Fibroblast of mammary gland (primary cell): ENCODE data around the gene CDCA8.

Experiments used
- DNase-seq: peaks from one replicate; pipeline ENCODE4 v3.0.0-alpha.2; 2010; ENCODE audit warnings: low read depth
- H3K4me3 ChIP-seq: 2 replicates; pipeline ENCODE4 v1.5.1; 2011; ENCODE audit warnings: low read depth, mild to moderate bottlenecking, low read length, moderate library complexity; ENCODE audit not compliant: control insufficient read depth
- TF ChIP-seq, protein P1 (sequence below): conservative IDR thresholded peaks from 2 replicates; pipeline ENCODE4 v1.5.1; 2011; ENCODE audit warnings: low read depth, low read length, inconsistent platforms; ENCODE audit not compliant: control insufficient read depth, insufficient read depth

Gene CDCA8

DNA sequence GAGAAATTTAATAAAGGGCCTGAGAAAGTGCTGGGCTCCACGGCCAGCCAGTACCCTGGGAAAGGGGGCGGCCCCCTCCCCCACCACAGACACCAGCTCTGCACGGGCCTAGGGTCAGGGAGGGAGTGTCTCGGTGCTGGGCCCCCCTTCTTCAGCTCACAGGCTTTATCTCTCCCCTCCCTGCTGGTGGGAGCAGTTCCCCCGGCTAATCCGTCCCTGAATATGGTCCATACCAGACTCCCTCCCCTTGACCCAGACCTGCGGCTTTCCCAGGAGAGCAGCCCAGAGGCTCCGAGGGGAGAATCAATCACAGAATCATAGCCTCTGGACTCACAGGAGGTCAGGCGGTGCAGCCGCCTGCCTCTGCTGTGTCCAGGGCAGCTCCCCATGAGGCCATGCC lies 31.7 kb upstream of the CDCA8 start:
- DNase-seq: no peak
- H3K4me3 ChIP-seq: no peak overlapping the region
- TF ChIP-seq, protein P1, sequence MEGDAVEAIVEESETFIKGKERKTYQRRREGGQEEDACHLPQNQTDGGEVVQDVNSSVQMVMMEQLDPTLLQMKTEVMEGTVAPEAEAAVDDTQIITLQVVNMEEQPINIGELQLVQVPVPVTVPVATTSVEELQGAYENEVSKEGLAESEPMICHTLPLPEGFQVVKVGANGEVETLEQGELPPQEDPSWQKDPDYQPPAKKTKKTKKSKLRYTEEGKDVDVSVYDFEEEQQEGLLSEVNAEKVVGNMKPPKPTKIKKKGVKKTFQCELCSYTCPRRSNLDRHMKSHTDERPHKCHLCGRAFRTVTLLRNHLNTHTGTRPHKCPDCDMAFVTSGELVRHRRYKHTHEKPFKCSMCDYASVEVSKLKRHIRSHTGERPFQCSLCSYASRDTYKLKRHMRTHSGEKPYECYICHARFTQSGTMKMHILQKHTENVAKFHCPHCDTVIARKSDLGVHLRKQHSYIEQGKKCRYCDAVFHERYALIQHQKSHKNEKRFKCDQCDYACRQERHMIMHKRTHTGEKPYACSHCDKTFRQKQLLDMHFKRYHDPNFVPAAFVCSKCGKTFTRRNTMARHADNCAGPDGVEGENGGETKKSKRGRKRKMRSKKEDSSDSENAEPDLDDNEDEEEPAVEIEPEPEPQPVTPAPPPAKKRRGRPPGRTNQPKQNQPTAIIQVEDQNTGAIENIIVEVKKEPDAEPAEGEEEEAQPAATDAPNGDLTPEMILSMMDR: no peak

DNA sequence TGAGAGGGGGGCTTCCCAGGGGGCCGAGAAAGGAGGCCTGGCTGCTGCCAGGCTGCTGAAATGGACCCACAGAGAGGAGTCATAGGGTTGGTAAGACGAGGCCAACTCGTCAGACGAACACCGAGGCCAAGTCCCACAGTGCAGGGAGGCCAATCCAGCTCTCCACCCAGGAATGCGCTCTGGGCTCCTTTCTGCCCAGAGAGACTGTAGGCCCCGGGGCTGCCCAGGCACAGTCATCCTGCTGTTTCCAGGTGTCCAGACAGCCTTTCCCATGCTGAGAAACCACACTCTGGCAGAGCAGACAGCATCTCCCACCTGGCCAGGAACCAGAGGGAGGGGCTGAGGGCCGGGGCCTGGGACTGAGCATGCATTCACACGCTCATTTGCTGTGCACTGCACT lies 30.9 kb upstream of the CDCA8 start:
- H3K4me3 ChIP-seq: no peak overlapping the region
- no peak for DNase-seq
- TF ChIP-seq, protein P1: no peak

DNA sequence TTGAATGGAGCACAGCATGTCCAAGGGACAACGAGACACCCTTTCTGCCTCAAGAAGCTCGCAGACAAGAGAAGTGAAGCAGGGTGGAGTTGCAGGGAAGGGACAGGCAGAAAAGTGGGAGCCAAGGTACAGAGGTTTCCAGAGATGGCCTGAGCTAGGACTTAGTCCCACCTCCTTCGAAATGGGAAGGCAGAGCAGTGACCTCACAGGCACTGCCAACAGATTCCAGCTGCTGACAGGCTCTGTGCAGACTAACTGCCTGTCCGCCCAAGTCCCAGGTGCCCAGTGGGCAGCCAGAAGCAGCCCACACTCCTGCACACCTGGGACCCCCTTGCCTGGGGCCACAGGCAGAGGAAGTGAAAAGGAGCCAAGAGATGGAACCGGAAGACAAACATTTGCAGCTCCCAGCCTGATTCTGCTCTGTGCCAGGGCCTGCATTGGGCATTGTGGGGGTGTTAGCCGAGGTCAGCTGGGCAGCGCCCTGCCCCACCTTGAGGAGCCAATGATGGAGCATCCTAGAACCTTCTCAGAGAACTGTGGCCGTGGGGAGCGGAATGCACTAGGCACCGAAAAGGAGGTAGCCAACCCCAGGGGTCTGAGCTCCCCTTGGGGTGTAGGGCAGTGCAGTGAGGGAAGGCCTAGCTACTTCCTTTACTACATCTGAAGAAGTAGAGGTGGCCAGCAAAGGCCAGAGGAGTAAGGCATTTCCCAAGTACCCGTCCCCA lies 30.1 kb upstream of the CDCA8 start:
- TF ChIP-seq, protein P1: no peak
- no peak overlapping the region for H3K4me3 ChIP-seq
- no peak for DNase-seq

DNA sequence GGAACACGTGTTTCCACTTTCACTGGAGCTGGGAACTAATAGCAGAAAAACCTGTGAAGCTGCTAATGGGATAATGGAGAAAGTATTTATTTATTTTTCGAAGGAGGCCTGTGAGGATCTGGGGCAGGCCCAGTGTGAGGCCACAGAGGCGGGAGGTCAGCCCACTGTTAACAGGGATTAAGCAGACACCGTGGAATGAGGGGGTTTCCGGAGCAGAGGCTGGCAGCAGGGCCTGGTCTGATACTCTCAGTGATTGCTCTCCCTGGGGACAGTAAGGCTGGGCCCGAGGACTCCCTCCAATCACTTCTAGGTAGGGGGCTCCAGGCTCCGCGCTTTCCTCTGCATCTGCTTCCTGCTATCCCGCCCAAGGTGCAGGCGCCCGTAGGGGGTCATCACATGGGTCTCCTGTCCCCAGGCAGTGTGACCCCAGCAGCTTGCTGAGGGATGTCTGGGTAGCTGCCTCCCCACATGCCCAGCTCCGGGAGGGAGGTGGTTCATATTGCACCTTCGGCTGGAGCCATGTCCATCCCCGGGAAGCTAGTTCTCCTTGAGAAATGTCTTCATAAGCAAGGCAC lies 28.8 kb upstream of the CDCA8 start:
- no peak for DNase-seq
- no peak overlapping the region for H3K4me3 ChIP-seq
- TF ChIP-seq, protein P1: no peak

DNA sequence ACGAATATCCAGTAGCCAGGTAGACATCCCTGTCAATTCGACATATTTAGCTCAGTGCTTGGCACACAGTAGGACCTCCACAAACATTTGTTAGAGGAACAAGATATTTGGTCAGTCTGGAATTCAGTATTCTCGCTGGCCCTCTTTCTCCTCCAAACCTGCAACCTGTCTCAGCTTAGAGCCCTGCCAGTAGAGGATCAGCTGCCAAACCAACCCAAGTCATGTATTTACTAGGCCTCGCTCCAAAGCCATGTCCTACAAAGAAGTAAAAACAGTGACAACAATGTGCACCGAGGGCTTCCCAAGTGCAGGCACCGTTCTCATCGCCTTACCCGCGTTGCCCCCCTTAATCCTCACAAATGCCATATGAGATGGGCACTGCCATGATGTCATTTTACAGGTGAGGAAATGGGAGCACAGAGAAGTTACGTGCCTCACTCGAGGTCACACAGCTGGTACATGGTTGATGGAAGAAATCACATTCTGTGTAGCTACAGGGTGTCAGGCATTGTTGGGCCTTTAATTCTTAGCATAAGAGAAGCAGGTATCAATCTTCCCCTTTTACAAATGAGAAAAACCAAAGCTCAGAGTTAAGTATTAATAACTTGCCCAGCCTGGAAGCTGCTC lies 26.0 kb upstream of the CDCA8 start:
- H3K4me3 ChIP-seq: no peak overlapping the region
- DNase-seq: no peak
- TF ChIP-seq, protein P1: no peak

DNA sequence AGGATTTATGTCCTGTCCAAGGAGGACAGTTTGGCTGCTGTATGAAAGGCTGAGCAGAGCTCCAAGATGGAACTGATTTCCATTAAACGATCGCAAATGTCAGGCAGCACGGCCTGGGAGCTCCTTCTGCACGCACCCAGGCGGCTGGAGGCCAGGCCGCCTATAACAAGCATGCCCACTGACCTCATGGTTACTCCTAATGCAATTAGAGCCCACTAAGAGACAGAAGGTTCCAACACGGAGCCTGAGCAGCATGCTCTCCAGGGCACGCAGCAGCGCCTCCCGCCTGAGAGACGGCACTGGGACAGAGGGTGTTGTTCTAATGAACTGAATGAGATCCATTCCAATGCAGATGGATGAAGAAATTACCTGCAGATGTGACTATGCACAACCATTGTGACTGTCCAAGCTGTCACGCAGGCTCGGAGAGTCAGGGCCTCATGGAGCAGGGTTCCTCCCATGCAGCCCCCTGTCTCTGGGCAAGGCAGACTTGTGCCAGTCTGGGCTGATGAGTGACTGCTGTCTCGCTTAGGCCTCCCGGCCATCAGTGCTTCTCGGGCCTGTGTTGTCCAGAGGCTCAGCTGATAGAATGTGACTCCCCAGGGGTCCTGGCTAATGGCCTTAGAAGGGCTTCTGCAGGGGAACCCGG lies 25.2 kb upstream of the CDCA8 start:
- H3K4me3 ChIP-seq: no peak overlapping the region
- no peak for DNase-seq
- TF ChIP-seq, protein P1: no peak
